ENCODE measurements around the gene PCDHGC5.

GRCh38 chr5:141501761-141502160, 12.9 kb downstream of the PCDHGC5 start:
- TF ChIP-seq MXI1 (IDR thresholded peaks at IDR 0.05; ENCODE audit: low read depth, low read length) (no peak), HNRNPUL1 (IDR thresholded peaks at IDR 0.05; ENCODE audit: low read length) (no peak), CTCF (IDR thresholded peaks at IDR 0.05 in 2 of 3, conservative IDR thresholded peaks at IDR 0.05 in 1 of 3; ENCODE audit: insufficient read depth in 2 of 3, low read depth in 1 of 3, low read length in 3 of 3) (no peak), CBX3 (IDR thresholded peaks at IDR 0.05; ENCODE audit: borderline replicate concordance in 1 of 2, low read length in 2 of 2) (no peak), E2F1 (CRISPR knock-in tag; IDR thresholded peaks at IDR 0.05) (no peak), USF2 (CRISPR knock-in tag; IDR thresholded peaks at IDR 0.05) (no peak), NFYB (IDR thresholded peaks at IDR 0.05; ENCODE audit: extremely low read depth, insufficient read length) (no peak), ZNF398 (CRISPR knock-in tag; IDR thresholded peaks at IDR 0.05) (no peak)

All from K562 (cell line).